Measurements from ENCODE around the gene DIAPH3. TPM values are rescaled to one million over a fixed set of nuclear protein-coding genes. Genes with fewer than 3 reads are reported as not detected.

Gene DIAPH3
- total and polyA plus RNA-seq, 4 donors: 0.35 to 6.7 (median 1.1) TPM

GRCh38 chr13:60182907-60183306 is 19.2 kb upstream of the DIAPH3 start:
- Histone ChIP-seq H3K27me3 (ENCODE audit: control insufficient read depth in 3 of 3, insufficient read depth in 3 of 3, low read length in 2 of 3) (no peaks in the 10 kb centered on the region), H3K4me3 (no peak overlapping the region), H3K36me3 (ENCODE audit: control insufficient read depth in 4 of 4, insufficient read depth in 4 of 4, low read length in 4 of 4) (no peaks in the 10 kb centered on the region), H3K27ac (ENCODE audit: low read depth in 1 of 2, low read length in 1 of 2) (no peak overlapping the region), H3K4me1 (ENCODE audit: control insufficient read depth in 5 of 5, insufficient read depth in 5 of 5, low read length in 5 of 5) (no peaks in the 10 kb centered on the region), H3K9me3 (ENCODE audit: control insufficient read depth in 4 of 4, insufficient read depth in 3 of 4, low read length in 3 of 4) (no peaks in the 10 kb centered on the region), H3K9ac (ENCODE audit: insufficient read depth in 1 of 2, low read length in 2 of 2) (no peak overlapping the region)
- DNase-seq: no peak
- TF ChIP-seq CTCF (IDR thresholded peaks at IDR 0.05; ENCODE audit: control extremely low read depth, extremely low read depth): no peak
- WGBS, 2 donors: 81 to 90% methylated on average over 1 of the region's 1 CpG
- no peak for ATAC-seq (ENCODE audit: insufficient read depth, low FRiP score)

GRCh38 chr13:60178327-60178726 is 14.6 kb upstream of the DIAPH3 start:
- Histone ChIP-seq H3K9me3 (ENCODE audit: control insufficient read depth in 4 of 4, insufficient read depth in 3 of 4, low read length in 3 of 4) (no peaks in the 10 kb centered on the region), H3K4me1 (ENCODE audit: control insufficient read depth in 5 of 5, insufficient read depth in 5 of 5, low read length in 5 of 5) (no peaks in the 10 kb centered on the region), H3K36me3 (ENCODE audit: control insufficient read depth in 4 of 4, insufficient read depth in 4 of 4, low read length in 4 of 4) (no peaks in the 10 kb centered on the region), H3K27ac (ENCODE audit: low read depth in 1 of 2, low read length in 1 of 2) (no peak overlapping the region), H3K4me3 (no peak overlapping the region), H3K9ac (ENCODE audit: insufficient read depth in 1 of 2, low read length in 2 of 2) (no peak overlapping the region), H3K27me3 (ENCODE audit: control insufficient read depth in 3 of 3, insufficient read depth in 3 of 3, low read length in 2 of 3) (no peaks in the 10 kb centered on the region)
- ATAC-seq (ENCODE audit: insufficient read depth, low FRiP score) (no peak), DNase-seq (no peak)
- no peak for TF ChIP-seq CTCF (IDR thresholded peaks at IDR 0.05; ENCODE audit: control extremely low read depth, extremely low read depth)
- WGBS, 2 donors: 80 to 85% methylated on average over 1 of the region's 1 CpG

- Histone ChIP-seq H3K27ac (ENCODE audit: low read depth in 1 of 2, low read length in 1 of 2) (no peak overlapping the region), H3K27me3 (ENCODE audit: control insufficient read depth in 3 of 3, insufficient read depth in 3 of 3, low read length in 2 of 3) (no peaks in the 10 kb centered on the region), H3K4me1 (ENCODE audit: control insufficient read depth in 5 of 5, insufficient read depth in 5 of 5, low read length in 5 of 5) (no peaks in the 10 kb centered on the region), H3K4me3 (no peak overlapping the region), H3K9ac (ENCODE audit: insufficient read depth in 1 of 2, low read length in 2 of 2) (no peak overlapping the region), H3K9me3 (ENCODE audit: control insufficient read depth in 4 of 4, insufficient read depth in 3 of 4, low read length in 3 of 4) (no peaks in the 10 kb centered on the region), H3K36me3 (ENCODE audit: control insufficient read depth in 4 of 4, insufficient read depth in 4 of 4, low read length in 4 of 4) (no peaks in the 10 kb centered on the region)
- TF ChIP-seq CTCF (IDR thresholded peaks at IDR 0.05; ENCODE audit: control extremely low read depth, extremely low read depth): no peak
- DNase-seq (no peak), ATAC-seq (ENCODE audit: insufficient read depth, low FRiP score) (no peak)
- 66 to 71% methylated on average over 5 of the region's 5 CpGs for WGBS, 2 donors
Observed at GRCh38 chr13:60175571-60175970, 11.8 kb upstream of the DIAPH3 start.

- no peaks in the 10 kb centered on the region for H3K4me1 ChIP-seq (ENCODE audit: control insufficient read depth in 5 of 5, insufficient read depth in 5 of 5, low read length in 5 of 5)
- H3K9me3 ChIP-seq (ENCODE audit: control insufficient read depth in 4 of 4, insufficient read depth in 3 of 4, low read length in 3 of 4): no peaks in the 10 kb centered on the region
- no peak overlapping the region for H3K9ac ChIP-seq (ENCODE audit: insufficient read depth in 1 of 2, low read length in 2 of 2)
- TF ChIP-seq CTCF (IDR thresholded peaks at IDR 0.05; ENCODE audit: control extremely low read depth, extremely low read depth): no peak
- ATAC-seq (ENCODE audit: insufficient read depth, low FRiP score) (no peak), DNase-seq (no peak)
- no peaks in the 10 kb centered on the region for H3K36me3 ChIP-seq (ENCODE audit: control insufficient read depth in 4 of 4, insufficient read depth in 4 of 4, low read length in 4 of 4)
- H3K4me3 ChIP-seq: no peak overlapping the region
- 82 to 93% methylated on average over 5 of the region's 5 CpGs for WGBS, 2 donors
- no peaks in the 10 kb centered on the region for H3K27me3 ChIP-seq (ENCODE audit: control insufficient read depth in 3 of 3, insufficient read depth in 3 of 3, low read length in 2 of 3)
- no peak overlapping the region for H3K27ac ChIP-seq (ENCODE audit: low read depth in 1 of 2, low read length in 1 of 2)
Observed at GRCh38 chr13:60174113-60174512, 10.4 kb upstream of the DIAPH3 start.
